ENCODE measurements around the gene PCDHGC3. TPM values are rescaled to one million over a fixed set of nuclear protein-coding genes. Genes with fewer than 3 reads are reported as not detected.

PCDHGC3 gene
- total RNA-seq, 1 experiment from 2014 or later, result 112 TPM

GRCh38 chr5:141510160-141510559, 34.4 kb downstream of the PCDHGC3 start:
- peaks cover 58% of the 10 kb centered on the region for H3K4me1 ChIP-seq (ENCODE audit: insufficient read depth, low read length, poor library complexity, severe bottlenecking)
- DNase-seq (ENCODE audit: low spot score), result no peak
- no TSS peak for BruUV-seq (replicated peaks)
- H3K4me3 ChIP-seq (ENCODE audit: low read depth, low read length, poor library complexity, severe bottlenecking), result no peak overlapping the region
- TF ChIP-seq EZH2 (IDR thresholded peaks at IDR 0.05; ENCODE audit: borderline replicate concordance, low read depth, low read length, poor library complexity, severe bottlenecking), result no peak
- TF ChIP-seq CTCF (conservative IDR thresholded peaks at IDR 0.05; ENCODE audit: low read depth, low read length), result no peak
- CTCF ChIA-PET, result no interaction called here
- intact Hi-C loops (cut with micrococcal nuclease; ENCODE audit: unreplicated experiment), result loop anchor here (5.0 kb wide), 1 partner anchor 33 kb away; the partner anchor contains the start of gene PCDHGC3
- peaks cover 26% of the 10 kb centered on the region for H3K36me3 ChIP-seq (ENCODE audit: insufficient read depth, low read length, poor library complexity, severe bottlenecking)
- peak overlapping the region; percentile 85 for H3K27ac ChIP-seq (ENCODE audit: low read depth, low read length, poor library complexity, severe bottlenecking)
- H3K27me3 ChIP-seq (replicated peaks; ENCODE audit: insufficient read depth, low read depth, low read length, poor library complexity), result no peaks in the 10 kb centered on the region
- H3K9me3 ChIP-seq (ENCODE audit: low read depth, low read length, poor library complexity, severe bottlenecking), result no peaks in the 10 kb centered on the region
- POLR2A ChIA-PET (ENCODE audit: low non-redundant PET), result no interaction called here

- no TSS peak for BruUV-seq (replicated peaks)
- Histone ChIP-seq H3K36me3 (ENCODE audit: insufficient read depth, low read length, poor library complexity, severe bottlenecking) (peaks cover 26% of the 10 kb centered on the region), H3K27ac (ENCODE audit: low read depth, low read length, poor library complexity, severe bottlenecking) (peak overlapping the region; percentile 92), H3K4me1 (ENCODE audit: insufficient read depth, low read length, poor library complexity, severe bottlenecking) (peaks cover 66% of the 10 kb centered on the region), H3K4me3 (ENCODE audit: low read depth, low read length, poor library complexity, severe bottlenecking) (no peak overlapping the region), H3K27me3 (replicated peaks; ENCODE audit: insufficient read depth, low read depth, low read length, poor library complexity) (no peaks in the 10 kb centered on the region), H3K9me3 (ENCODE audit: low read depth, low read length, poor library complexity, severe bottlenecking) (no peaks in the 10 kb centered on the region)
- TF ChIP-seq CTCF (conservative IDR thresholded peaks at IDR 0.05; ENCODE audit: low read depth, low read length) (no peak), EZH2 (IDR thresholded peaks at IDR 0.05; ENCODE audit: borderline replicate concordance, low read depth, low read length, poor library complexity, severe bottlenecking) (no peak)
- ChIA-PET CTCF (no interaction called here), POLR2A (ENCODE audit: low non-redundant PET) (no interaction called here)
- intact Hi-C loops (cut with micrococcal nuclease; ENCODE audit: unreplicated experiment), result loop anchor here (5.0 kb wide), 1 partner anchor 34 kb away; the partner anchor contains the start of gene PCDHGC3
- no peak for DNase-seq (ENCODE audit: low spot score)
Measured at GRCh38 chr5:141510850-141511601, 35.3 kb downstream of the PCDHGC3 start.

GRCh38 chr5:141511771-141512325, 36.1 kb downstream of the PCDHGC3 start:
- peak overlapping the region; percentile 92 for H3K27ac ChIP-seq (ENCODE audit: low read depth, low read length, poor library complexity, severe bottlenecking)
- H3K36me3 ChIP-seq (ENCODE audit: insufficient read depth, low read length, poor library complexity, severe bottlenecking), result peaks cover 27% of the 10 kb centered on the region

More at GRCh38 chr5:141511771-141512325, 36.1 kb downstream of the PCDHGC3 start:
- Histone ChIP-seq H3K4me1 (ENCODE audit: insufficient read depth, low read length, poor library complexity, severe bottlenecking) (peaks cover 62% of the 10 kb centered on the region), H3K4me3 (ENCODE audit: low read depth, low read length, poor library complexity, severe bottlenecking) (no peak overlapping the region), H3K9me3 (ENCODE audit: low read depth, low read length, poor library complexity, severe bottlenecking) (no peaks in the 10 kb centered on the region), H3K27me3 (replicated peaks; ENCODE audit: insufficient read depth, low read depth, low read length, poor library complexity) (no peaks in the 10 kb centered on the region)
- ChIA-PET POLR2A (ENCODE audit: low non-redundant PET) (no interaction called here), CTCF (interaction anchor here (1.4 kb wide), 1 partner anchor 10 kb away, joined by 4 read pairs; no protein-coding TSS in a partner anchor)
- no peak for DNase-seq (ENCODE audit: low spot score)
- no peak for TF ChIP-seq CTCF (conservative IDR thresholded peaks at IDR 0.05; ENCODE audit: low read depth, low read length)
- TF ChIP-seq EZH2 (IDR thresholded peaks at IDR 0.05; ENCODE audit: borderline replicate concordance, low read depth, low read length, poor library complexity, severe bottlenecking), result no peak
- TSS peak; percentile 57 for BruUV-seq (replicated peaks)
- intact Hi-C loops (cut with micrococcal nuclease; ENCODE audit: unreplicated experiment), result loop anchor here (5.0 kb wide), 1 partner anchor 35 kb away; the partner anchor contains the start of gene PCDHGC3

Measured in A673 (cell line).